HL-60 (cell line): ENCODE data around the gene PLGRKT.

Experiments
- CTCF ChIP-seq: IDR thresholded peaks from one replicate; pipeline ENCODE4 v1.5.1; 2011; ENCODE audit warnings: low read length, control low read depth, inconsistent platforms; ENCODE audit not compliant: insufficient read depth
- REST ChIP-seq: IDR thresholded peaks from 2 replicates; pipeline ENCODE4 v1.6.1; 2012; ENCODE audit warnings: low read depth; ENCODE audit not compliant: insufficient replicate concordance

GRCh38 chr9:5382479-5382878 lies 55.2 kb downstream of the PLGRKT start:
- TF ChIP-seq CTCF: no peak
- TF ChIP-seq REST: no peak
